Measurements from ENCODE around the gene SLC25A5.
"Not testable (repeated sequence)": the region's sequence is repeated elsewhere in the genome, so short reads cannot be mapped to it uniquely, and the experiment has no call there.

The SLC25A5 gene

GRCh38 chrX:119501511-119502148 is 33.4 kb downstream of the SLC25A5 start:
- Histone ChIP-seq H3K4me3 (ENCODE audit: low read length, poor library complexity, severe bottlenecking) (no peak overlapping the region), H2AFZ (ENCODE audit: low read length) (no peak overlapping the region), H3K9ac (ENCODE audit: low read depth, low read length, poor library complexity, severe bottlenecking) (no peak overlapping the region), H3K4me1 (ENCODE audit: insufficient read depth, low read length, poor library complexity, severe bottlenecking) (peaks cover 4% of the 10 kb centered on the region), H3K36me3 (ENCODE audit: insufficient read depth, low read length) (no peaks in the 10 kb centered on the region), H4K20me1 (ENCODE audit: insufficient read depth, low read length, poor library complexity, severe bottlenecking) (no peaks in the 10 kb centered on the region), H3K9me3 (ENCODE audit: insufficient read depth, low read depth, low read length) (no peaks in the 10 kb centered on the region), H3K27me3 (ENCODE audit: insufficient read depth, low read length, poor library complexity, severe bottlenecking) (no peaks in the 10 kb centered on the region), H3K4me2 (ENCODE audit: low read depth, low read length, poor library complexity, severe bottlenecking) (no peak overlapping the region), H3K79me2 (ENCODE audit: insufficient read depth, low read length) (no peaks in the 10 kb centered on the region), H3F3A (ENCODE audit: low read depth) (no peaks in the 10 kb centered on the region), H3K9me2 (replicated peaks; ENCODE audit: low read depth, low read length) (no peaks in the 10 kb centered on the region)
- TF ChIP-seq EZH2phosphoT487 (IDR thresholded peaks at IDR 0.05; ENCODE audit: borderline replicate concordance): no peak
- no peak for TF ChIP-seq CTCF (conservative IDR thresholded peaks at IDR 0.05; ENCODE audit: low read length)

- Histone ChIP-seq H3F3A (ENCODE audit: low read depth) (no peaks in the 10 kb centered on the region), H3K9ac (ENCODE audit: low read depth, low read length, poor library complexity, severe bottlenecking) (no peak overlapping the region), H2AFZ (ENCODE audit: low read length) (no peak overlapping the region), H4K20me1 (ENCODE audit: insufficient read depth, low read length, poor library complexity, severe bottlenecking) (no peaks in the 10 kb centered on the region), H3K27me3 (ENCODE audit: insufficient read depth, low read length, poor library complexity, severe bottlenecking) (no peaks in the 10 kb centered on the region), H3K9me2 (replicated peaks; ENCODE audit: low read depth, low read length) (no peaks in the 10 kb centered on the region), H3K4me3 (ENCODE audit: low read length, poor library complexity, severe bottlenecking) (no peak overlapping the region), H3K4me1 (ENCODE audit: insufficient read depth, low read length, poor library complexity, severe bottlenecking) (no peaks in the 10 kb centered on the region), H3K79me2 (ENCODE audit: insufficient read depth, low read length) (no peaks in the 10 kb centered on the region), H3K9me3 (ENCODE audit: insufficient read depth, low read depth, low read length) (no peaks in the 10 kb centered on the region), H3K36me3 (ENCODE audit: insufficient read depth, low read length) (no peaks in the 10 kb centered on the region), H3K4me2 (ENCODE audit: low read depth, low read length, poor library complexity, severe bottlenecking) (no peak overlapping the region)
- no peak for TF ChIP-seq EZH2phosphoT487 (IDR thresholded peaks at IDR 0.05; ENCODE audit: borderline replicate concordance)
- TF ChIP-seq CTCF (conservative IDR thresholded peaks at IDR 0.05; ENCODE audit: low read length): no peak
Measured at GRCh38 chrX:119502727-119503483, 34.7 kb downstream of the SLC25A5 start.

- Histone ChIP-seq H3F3A (ENCODE audit: low read depth) (no peaks in the 10 kb centered on the region), H3K79me2 (ENCODE audit: insufficient read depth, low read length) (no peaks in the 10 kb centered on the region), H3K4me3 (ENCODE audit: low read length, poor library complexity, severe bottlenecking) (no peak overlapping the region), H3K4me2 (ENCODE audit: low read depth, low read length, poor library complexity, severe bottlenecking) (no peak overlapping the region), H4K20me1 (ENCODE audit: insufficient read depth, low read length, poor library complexity, severe bottlenecking) (no peaks in the 10 kb centered on the region), H3K9me3 (ENCODE audit: insufficient read depth, low read depth, low read length) (no peaks in the 10 kb centered on the region), H3K36me3 (ENCODE audit: insufficient read depth, low read length) (no peaks in the 10 kb centered on the region), H3K9ac (ENCODE audit: low read depth, low read length, poor library complexity, severe bottlenecking) (no peak overlapping the region), H3K9me2 (replicated peaks; ENCODE audit: low read depth, low read length) (no peaks in the 10 kb centered on the region), H3K27me3 (ENCODE audit: insufficient read depth, low read length, poor library complexity, severe bottlenecking) (no peaks in the 10 kb centered on the region), H3K4me1 (ENCODE audit: insufficient read depth, low read length, poor library complexity, severe bottlenecking) (no peaks in the 10 kb centered on the region), H2AFZ (ENCODE audit: low read length) (no peak overlapping the region)
- TF ChIP-seq CTCF (conservative IDR thresholded peaks at IDR 0.05; ENCODE audit: low read length) (no peak), EZH2phosphoT487 (IDR thresholded peaks at IDR 0.05; ENCODE audit: borderline replicate concordance) (no peak)
Measured at GRCh38 chrX:119503484-119503861, 35.2 kb downstream of the SLC25A5 start.

- not testable (repeated sequence) for H3K79me2 ChIP-seq (ENCODE audit: insufficient read depth, low read length); H3K4me1 ChIP-seq (ENCODE audit: insufficient read depth, low read length, poor library complexity, severe bottlenecking); H3F3A ChIP-seq (ENCODE audit: low read depth); H3K36me3 ChIP-seq (ENCODE audit: insufficient read depth, low read length); H3K27me3 ChIP-seq (ENCODE audit: insufficient read depth, low read length, poor library complexity, severe bottlenecking); H3K9me3 ChIP-seq (ENCODE audit: insufficient read depth, low read depth, low read length); H3K4me3 ChIP-seq (ENCODE audit: low read length, poor library complexity, severe bottlenecking); H4K20me1 ChIP-seq (ENCODE audit: insufficient read depth, low read length, poor library complexity, severe bottlenecking); H2AFZ ChIP-seq (ENCODE audit: low read length); H3K9ac ChIP-seq (ENCODE audit: low read depth, low read length, poor library complexity, severe bottlenecking); H3K4me2 ChIP-seq (ENCODE audit: low read depth, low read length, poor library complexity, severe bottlenecking); H3K9me2 ChIP-seq (replicated peaks; ENCODE audit: low read depth, low read length)
Measured at GRCh38 chrX:119505145-119505544, 36.9 kb downstream of the SLC25A5 start.

Measured in Loucy (cell line).